HEK293 (cell line): ENCODE measurements around the gene COL11A2.

ENCODE experiments used
- SCRT2 ChIP-seq: fragments of 450-650 bp; formaldehyde crosslinking; IDR thresholded peaks from 2 replicates; pipeline ENCODE4 v1.5.1; 2016; ENCODE audit warnings: missing biosample characterization, missing genetic modification characterization
- TCF7L2 ChIP-seq: IDR thresholded peaks from 2 replicates; pipeline ENCODE4 v1.6.1; 2011; ENCODE audit warnings: low read depth, mild to moderate bottlenecking, inconsistent platforms, low read length, moderate library complexity, borderline replicate concordance
- ZEB2 ChIP-seq: fragments of 450-650 bp; formaldehyde crosslinking; IDR thresholded peaks from 2 replicates; pipeline ENCODE4 v1.5.1; 2016; ENCODE audit warnings: missing biosample characterization, missing genetic modification characterization
- ZNF16 ChIP-seq: fragments of 450-650 bp; formaldehyde crosslinking; IDR thresholded peaks from 2 replicates; pipeline ENCODE4 v1.5.1; 2016; ENCODE audit warnings: low read depth, missing biosample characterization, missing genetic modification characterization
- ZNF510 ChIP-seq: fragments of 450-650 bp; formaldehyde crosslinking; IDR thresholded peaks from 2 replicates; pipeline ENCODE4 v1.5.1; 2018; ENCODE audit warnings: mild to moderate bottlenecking, missing genetic modification characterization, missing biosample characterization; ENCODE audit not compliant: insufficient replicate concordance
- ZNF549 ChIP-seq: fragments of 450-650 bp; IDR thresholded peaks from 2 replicates; pipeline ENCODE4 v1.5.1; 2018; ENCODE audit warnings: missing biosample characterization, missing genetic modification characterization, mild to moderate bottlenecking, inconsistent platforms, moderate library complexity
- ZNF623 ChIP-seq: fragments of 450-650 bp; formaldehyde crosslinking; IDR thresholded peaks from 2 replicates; pipeline ENCODE4 v1.5.1; 2016; ENCODE audit warnings: missing biosample characterization, missing genetic modification characterization
- ZNF777 ChIP-seq: fragments of 450-650 bp; formaldehyde crosslinking; IDR thresholded peaks from 2 replicates; pipeline ENCODE4 v1.5.1; 2017; ENCODE audit warnings: missing biosample characterization, missing genetic modification characterization, borderline replicate concordance
- ZXDB ChIP-seq: fragments of 450-650 bp; formaldehyde crosslinking; IDR thresholded peaks from 2 replicates; pipeline ENCODE4 v1.5.1; 2016; ENCODE audit warnings: missing biosample characterization, missing genetic modification characterization
- TF ChIP-seq, protein P1 (sequence below): fragments of 450-650 bp; formaldehyde crosslinking; IDR thresholded peaks from 2 replicates; pipeline ENCODE4 v1.5.1; 2016; ENCODE audit warnings: missing biosample characterization, missing genetic modification characterization
- TF ChIP-seq, protein P2 (sequence below): fragments of 450-650 bp; formaldehyde crosslinking; IDR thresholded peaks from 2 replicates; pipeline ENCODE4 v1.5.1; 2016; ENCODE audit warnings: missing biosample characterization, missing genetic modification characterization, borderline replicate concordance
- TF ChIP-seq, protein P3 (sequence below): fragments of 450-650 bp; formaldehyde crosslinking; IDR thresholded peaks from 2 replicates; pipeline ENCODE4 v1.5.1; 2016; ENCODE audit warnings: missing biosample characterization, missing genetic modification characterization, low read depth

- TF ChIP-seq ZXDB (tag by site-specific recombination) (no peak), ZNF549 (tag by site-specific recombination) (no peak), ZNF623 (tag by site-specific recombination) (no peak), ZNF777 (tag by site-specific recombination) (no peak), ZNF16 (no peak), ZEB2 (tag by site-specific recombination) (no peak), TCF7L2 (no peak), ZNF510 (no peak), SCRT2 (tag by site-specific recombination) (no peak)
- TF ChIP-seq, protein P1, sequence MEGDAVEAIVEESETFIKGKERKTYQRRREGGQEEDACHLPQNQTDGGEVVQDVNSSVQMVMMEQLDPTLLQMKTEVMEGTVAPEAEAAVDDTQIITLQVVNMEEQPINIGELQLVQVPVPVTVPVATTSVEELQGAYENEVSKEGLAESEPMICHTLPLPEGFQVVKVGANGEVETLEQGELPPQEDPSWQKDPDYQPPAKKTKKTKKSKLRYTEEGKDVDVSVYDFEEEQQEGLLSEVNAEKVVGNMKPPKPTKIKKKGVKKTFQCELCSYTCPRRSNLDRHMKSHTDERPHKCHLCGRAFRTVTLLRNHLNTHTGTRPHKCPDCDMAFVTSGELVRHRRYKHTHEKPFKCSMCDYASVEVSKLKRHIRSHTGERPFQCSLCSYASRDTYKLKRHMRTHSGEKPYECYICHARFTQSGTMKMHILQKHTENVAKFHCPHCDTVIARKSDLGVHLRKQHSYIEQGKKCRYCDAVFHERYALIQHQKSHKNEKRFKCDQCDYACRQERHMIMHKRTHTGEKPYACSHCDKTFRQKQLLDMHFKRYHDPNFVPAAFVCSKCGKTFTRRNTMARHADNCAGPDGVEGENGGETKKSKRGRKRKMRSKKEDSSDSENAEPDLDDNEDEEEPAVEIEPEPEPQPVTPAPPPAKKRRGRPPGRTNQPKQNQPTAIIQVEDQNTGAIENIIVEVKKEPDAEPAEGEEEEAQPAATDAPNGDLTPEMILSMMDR (tag by site-specific recombination), result no peak
- TF ChIP-seq, protein P2, sequence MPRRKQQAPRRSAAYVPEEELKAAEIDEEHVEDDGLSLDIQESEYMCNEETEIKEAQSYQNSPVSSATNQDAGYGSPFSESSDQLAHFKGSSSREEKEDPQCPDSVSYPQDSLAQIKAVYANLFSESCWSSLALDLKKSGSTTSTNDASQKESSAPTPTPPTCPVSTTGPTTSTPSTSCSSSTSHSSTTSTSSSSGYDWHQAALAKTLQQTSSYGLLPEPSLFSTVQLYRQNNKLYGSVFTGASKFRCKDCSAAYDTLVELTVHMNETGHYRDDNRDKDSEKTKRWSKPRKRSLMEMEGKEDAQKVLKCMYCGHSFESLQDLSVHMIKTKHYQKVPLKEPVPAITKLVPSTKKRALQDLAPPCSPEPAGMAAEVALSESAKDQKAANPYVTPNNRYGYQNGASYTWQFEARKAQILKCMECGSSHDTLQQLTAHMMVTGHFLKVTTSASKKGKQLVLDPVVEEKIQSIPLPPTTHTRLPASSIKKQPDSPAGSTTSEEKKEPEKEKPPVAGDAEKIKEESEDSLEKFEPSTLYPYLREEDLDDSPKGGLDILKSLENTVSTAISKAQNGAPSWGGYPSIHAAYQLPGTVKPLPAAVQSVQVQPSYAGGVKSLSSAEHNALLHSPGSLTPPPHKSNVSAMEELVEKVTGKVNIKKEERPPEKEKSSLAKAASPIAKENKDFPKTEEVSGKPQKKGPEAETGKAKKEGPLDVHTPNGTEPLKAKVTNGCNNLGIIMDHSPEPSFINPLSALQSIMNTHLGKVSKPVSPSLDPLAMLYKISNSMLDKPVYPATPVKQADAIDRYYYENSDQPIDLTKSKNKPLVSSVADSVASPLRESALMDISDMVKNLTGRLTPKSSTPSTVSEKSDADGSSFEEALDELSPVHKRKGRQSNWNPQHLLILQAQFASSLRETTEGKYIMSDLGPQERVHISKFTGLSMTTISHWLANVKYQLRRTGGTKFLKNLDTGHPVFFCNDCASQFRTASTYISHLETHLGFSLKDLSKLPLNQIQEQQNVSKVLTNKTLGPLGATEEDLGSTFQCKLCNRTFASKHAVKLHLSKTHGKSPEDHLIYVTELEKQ (tag by site-specific recombination), result no peak
- TF ChIP-seq, protein P3, sequence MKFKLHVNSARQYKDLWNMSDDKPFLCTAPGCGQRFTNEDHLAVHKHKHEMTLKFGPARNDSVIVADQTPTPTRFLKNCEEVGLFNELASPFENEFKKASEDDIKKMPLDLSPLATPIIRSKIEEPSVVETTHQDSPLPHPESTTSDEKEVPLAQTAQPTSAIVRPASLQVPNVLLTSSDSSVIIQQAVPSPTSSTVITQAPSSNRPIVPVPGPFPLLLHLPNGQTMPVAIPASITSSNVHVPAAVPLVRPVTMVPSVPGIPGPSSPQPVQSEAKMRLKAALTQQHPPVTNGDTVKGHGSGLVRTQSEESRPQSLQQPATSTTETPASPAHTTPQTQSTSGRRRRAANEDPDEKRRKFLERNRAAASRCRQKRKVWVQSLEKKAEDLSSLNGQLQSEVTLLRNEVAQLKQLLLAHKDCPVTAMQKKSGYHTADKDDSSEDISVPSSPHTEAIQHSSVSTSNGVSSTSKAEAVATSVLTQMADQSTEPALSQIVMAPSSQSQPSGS (tag by site-specific recombination), result no peak
These were observed 20.2 kb downstream of the COL11A2 start for GRCh38 chr6:33171880-33172687.
